Retinal pigment epithelial cell (primary cell): ENCODE measurements around the gene AMH.

Experiments used
- DNase-seq: peaks from one replicate; pipeline ENCODE4 v3.0.0-alpha.2; 2010; ENCODE audit warnings: low read depth
- H3K4me3 ChIP-seq: 2 replicates; pipeline ENCODE4 v1.5.1; 2011; ENCODE audit warnings: mild to moderate bottlenecking, low read length, control low read depth, moderate library complexity
- TF ChIP-seq, protein P1 (sequence below): conservative IDR thresholded peaks from 2 replicates; pipeline ENCODE4 v1.5.1; 2011; ENCODE audit warnings: low read depth, low read length, control low read depth, inconsistent platforms

AMH gene

DNA sequence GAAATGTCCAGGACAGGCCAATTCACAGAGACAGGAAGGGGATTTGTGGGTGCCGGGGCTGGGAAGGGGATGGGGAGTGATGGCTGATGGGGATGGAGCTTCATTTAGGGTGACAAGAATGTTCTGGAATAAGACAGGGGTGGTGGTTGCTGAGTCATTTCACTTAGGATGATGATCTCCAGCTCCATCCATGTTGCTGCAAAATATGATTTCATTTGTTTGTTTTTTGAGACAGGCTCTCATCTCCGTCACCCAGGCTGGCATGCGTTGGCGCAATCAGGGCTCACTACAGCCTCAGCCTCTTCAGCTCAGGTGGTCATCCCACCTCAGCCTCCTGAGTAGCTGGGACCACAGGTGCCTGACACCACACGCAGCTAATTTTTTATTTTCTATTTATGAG, 10.2 kb downstream of the AMH start:
- DNase-seq = no peak
- no peak overlapping the region for H3K4me3 ChIP-seq
- TF ChIP-seq, protein P1, sequence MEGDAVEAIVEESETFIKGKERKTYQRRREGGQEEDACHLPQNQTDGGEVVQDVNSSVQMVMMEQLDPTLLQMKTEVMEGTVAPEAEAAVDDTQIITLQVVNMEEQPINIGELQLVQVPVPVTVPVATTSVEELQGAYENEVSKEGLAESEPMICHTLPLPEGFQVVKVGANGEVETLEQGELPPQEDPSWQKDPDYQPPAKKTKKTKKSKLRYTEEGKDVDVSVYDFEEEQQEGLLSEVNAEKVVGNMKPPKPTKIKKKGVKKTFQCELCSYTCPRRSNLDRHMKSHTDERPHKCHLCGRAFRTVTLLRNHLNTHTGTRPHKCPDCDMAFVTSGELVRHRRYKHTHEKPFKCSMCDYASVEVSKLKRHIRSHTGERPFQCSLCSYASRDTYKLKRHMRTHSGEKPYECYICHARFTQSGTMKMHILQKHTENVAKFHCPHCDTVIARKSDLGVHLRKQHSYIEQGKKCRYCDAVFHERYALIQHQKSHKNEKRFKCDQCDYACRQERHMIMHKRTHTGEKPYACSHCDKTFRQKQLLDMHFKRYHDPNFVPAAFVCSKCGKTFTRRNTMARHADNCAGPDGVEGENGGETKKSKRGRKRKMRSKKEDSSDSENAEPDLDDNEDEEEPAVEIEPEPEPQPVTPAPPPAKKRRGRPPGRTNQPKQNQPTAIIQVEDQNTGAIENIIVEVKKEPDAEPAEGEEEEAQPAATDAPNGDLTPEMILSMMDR = no peak

DNA sequence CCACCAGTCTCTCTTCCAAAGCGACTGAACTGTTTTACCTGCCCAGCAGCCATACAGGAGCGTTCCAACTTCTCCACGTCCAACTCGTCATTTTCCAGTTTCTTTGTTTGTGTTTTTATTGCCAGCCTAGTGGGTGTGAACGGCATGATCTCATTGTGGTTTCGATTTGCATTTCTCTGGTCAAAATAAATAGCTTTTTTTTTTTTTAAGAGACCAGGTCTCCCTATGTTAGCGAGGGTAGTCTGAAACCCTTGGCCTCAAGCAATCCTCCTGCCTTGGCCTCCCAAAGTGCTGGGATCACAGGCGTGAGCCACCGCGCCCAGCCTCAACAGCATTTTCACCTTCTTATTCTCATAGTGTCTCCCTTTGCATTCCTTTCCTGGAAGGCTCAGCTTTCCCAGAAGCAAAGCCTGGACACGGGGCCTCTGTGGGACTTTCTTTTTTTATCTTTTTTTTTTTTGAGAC, 11.2 kb downstream of the AMH start:
- no peak overlapping the region for H3K4me3 ChIP-seq
- no peak for DNase-seq
- TF ChIP-seq, protein P1 = no peak

DNA sequence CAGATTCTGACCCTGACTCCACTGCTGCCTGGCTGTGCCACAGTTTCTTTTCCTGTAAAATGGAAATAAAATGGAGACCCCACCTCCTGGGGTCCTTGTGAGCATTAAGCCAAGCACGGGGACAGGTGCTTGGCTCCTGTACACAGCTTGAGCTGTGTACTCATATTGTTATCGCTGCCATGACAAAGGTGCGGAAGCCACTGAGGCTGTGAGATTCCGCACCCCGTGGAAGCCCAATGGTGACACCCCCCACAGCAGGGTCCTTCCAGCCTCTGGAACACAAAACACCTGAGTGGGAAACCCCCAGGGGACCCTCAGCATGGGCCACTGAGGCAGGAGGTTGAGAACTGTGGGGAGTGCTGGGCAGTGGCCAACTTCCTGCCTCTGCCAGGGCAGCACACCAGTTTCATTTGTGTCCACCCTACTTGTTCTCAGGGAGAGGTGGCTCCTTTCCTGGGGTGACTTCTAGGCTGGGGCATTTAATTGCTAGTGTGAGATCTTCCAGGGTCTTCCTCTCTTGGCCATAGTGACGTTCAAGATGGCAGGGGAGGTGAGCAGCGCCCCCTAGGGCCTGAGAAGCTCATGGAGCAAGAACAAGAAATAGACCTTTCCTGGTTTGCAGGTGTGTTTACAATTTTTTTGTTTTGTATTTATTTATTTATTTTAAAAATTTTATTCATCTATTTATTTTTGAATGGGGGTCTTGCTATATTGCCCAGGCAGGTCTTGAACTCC, 12.5 kb downstream of the AMH start:
- DNase-seq = no peak
- TF ChIP-seq, protein P1 = peak; percentile 68
- H3K4me3 ChIP-seq = no peak overlapping the region

DNA sequence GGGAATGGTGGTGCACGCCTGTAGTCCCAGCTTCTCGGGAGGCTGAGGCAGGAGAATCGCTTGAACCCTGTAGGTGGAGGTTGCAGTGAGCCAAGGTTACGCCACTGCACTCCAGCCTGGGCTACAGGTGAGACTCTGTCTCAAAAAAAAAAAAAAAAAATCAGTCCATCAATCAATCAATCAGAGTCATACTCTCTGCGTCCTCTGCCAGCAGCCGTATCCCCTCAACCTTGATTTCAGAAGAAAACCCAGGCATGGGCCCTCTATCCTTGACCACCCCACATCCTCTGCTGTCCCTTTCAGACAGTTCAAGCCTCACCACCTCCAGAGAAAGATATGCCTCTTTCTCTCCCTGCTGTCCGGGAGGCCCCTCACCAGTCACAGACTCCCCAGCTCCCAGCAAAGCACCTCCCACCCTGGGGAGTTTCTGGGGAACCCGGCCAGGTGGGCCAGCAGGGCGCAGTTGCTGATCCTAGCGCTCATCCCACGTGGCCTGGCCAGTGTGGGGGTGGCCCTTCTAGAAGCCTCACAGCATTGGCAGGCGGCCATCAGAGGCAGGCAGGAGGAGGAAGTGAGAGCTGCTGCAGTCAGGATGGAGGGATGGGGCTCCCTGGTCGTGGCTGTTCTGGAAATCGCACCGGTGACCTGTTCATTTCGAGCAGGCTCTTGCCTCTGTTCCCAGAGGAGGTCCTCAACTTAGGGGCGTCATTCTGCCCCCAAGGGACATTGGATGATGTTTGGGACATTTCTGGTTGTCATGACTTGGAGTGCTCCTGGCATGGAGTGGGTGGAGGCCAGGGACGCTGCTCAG, 17.3 kb downstream of the AMH start:
- H3K4me3 ChIP-seq = no peak overlapping the region
- DNase-seq = peak; percentile 15

DNA sequence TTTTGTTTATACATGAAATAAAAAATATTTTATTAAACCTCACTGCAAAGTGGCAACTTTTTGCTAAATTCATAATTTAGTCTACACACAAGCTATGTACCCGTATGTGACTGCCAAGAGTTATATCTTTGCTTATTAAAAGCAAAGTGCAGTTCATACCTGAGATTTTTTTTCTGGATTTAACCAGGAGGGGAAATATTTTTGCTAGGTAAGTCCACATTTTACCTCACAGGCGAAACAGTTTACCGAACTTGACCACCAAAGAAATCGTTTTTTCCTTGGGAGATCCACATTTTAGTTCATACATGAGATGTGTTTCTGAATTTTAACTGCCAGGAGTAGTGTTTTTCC, 19.3 kb downstream of the AMH start:
- TF ChIP-seq, protein P1 = no peak
- no peak for DNase-seq
- H3K4me3 ChIP-seq = peak overlapping the region; percentile 79

More for the DNA sequence above, 17.3 kb downstream of the AMH start:
- TF ChIP-seq, protein P1 = no peak

DNA sequence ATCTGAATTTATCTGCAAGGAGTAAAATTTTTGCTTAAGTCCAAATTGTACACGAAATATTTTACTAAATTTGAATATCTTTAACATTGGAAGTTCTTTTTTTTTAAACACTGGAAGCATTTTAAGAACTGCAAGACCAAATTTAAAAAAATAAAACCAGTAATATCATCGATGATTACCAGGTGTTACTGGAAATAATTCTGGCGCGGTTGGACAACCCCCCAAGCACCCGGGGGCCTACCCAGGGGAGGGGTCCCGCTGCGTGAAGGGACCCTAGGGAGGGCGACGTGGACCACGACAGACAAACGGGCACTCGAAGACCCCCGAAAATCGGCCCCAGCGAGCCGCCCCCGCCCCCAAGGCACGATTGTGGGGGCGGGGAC, 19.7 kb downstream of the AMH start:
- no peak for DNase-seq
- peak overlapping the region; percentile 79 for H3K4me3 ChIP-seq

More for the DNA sequence above, 19.7 kb downstream of the AMH start:
- TF ChIP-seq, protein P1 = no peak
